HepG2 (cell line): ENCODE measurements around the gene TMEM174.

ENCODE experiments used
- CBX5 ChIP-seq: sonication (generic); formaldehyde crosslinking; IDR thresholded peaks from 2 replicates; pipeline ENCODE4 v1.4.0; 2020; ENCODE audit warnings: missing genetic modification reagents, borderline replicate concordance
- CEBPB ChIP-seq: IDR thresholded peaks from 2 replicates; pipeline ENCODE4 v1.6.1; 2011; ENCODE audit warnings: low read depth, low read length, improper control_type of control experiment, borderline replicate concordance
- FOSL2 ChIP-seq: sonication (generic); formaldehyde crosslinking; IDR thresholded peaks from 2 replicates; pipeline ENCODE4 v1.4.0; 2020; ENCODE audit warnings: missing genetic modification reagents
- HDAC6 ChIP-seq: fragments of 200-600 bp; sonication (generic); IDR thresholded peaks from 2 replicates; pipeline ENCODE4 v1.7.0; 2017; ENCODE audit warnings: mild to moderate bottlenecking, antibody characterized with exemption, low read length, low read depth
- NFE2L2 ChIP-seq: fragments of 150-350 bp; IDR thresholded peaks from 2 replicates; pipeline ENCODE4 v1.6.1; 2014; ENCODE audit warnings: low read length
- POLR2AphosphoS5 ChIP-seq: IDR thresholded peaks from 2 replicates; pipeline ENCODE4 v1.6.1; 2012; ENCODE audit warnings: low read depth, low read length
- SRF ChIP-seq: IDR thresholded peaks from 2 replicates; pipeline ENCODE4 v1.6.1; 2011; ENCODE audit warnings: mild to moderate bottlenecking, low read depth, low read length, moderate library complexity
- XRCC5 ChIP-seq: fragments of 200-400 bp; formaldehyde crosslinking; optimal IDR thresholded peaks from 2 replicates; pipeline ENCODE3; 2017; ENCODE audit warnings: mild to moderate bottlenecking, low read length
- ZNF180 ChIP-seq: sonication (generic); formaldehyde crosslinking; IDR thresholded peaks from 2 replicates; pipeline ENCODE4 v1.4.0; 2020; ENCODE audit warnings: low read depth, missing genetic modification reagents, borderline replicate concordance
- ZNF768 ChIP-seq: sonication (generic); formaldehyde crosslinking; IDR thresholded peaks from 2 replicates; pipeline ENCODE4 v1.4.0; 2020; ENCODE audit warnings: missing genetic modification reagents
- ZNF775 ChIP-seq: sonication (generic); formaldehyde crosslinking; IDR thresholded peaks from 2 replicates; pipeline ENCODE4 v1.4.0; 2020; ENCODE audit warnings: missing genetic modification reagents, mild to moderate bottlenecking, moderate library complexity, borderline replicate concordance
- ZNF781 ChIP-seq: sonication (generic); formaldehyde crosslinking; IDR thresholded peaks from 2 replicates; pipeline ENCODE4 v1.5.1; 2020; ENCODE audit warnings: borderline replicate concordance, mild to moderate bottlenecking, missing genetic modification reagents; ENCODE audit errors: not compliant biosample characterization
- TF ChIP-seq, protein P1 (sequence below): sonication (generic); formaldehyde crosslinking; IDR thresholded peaks from 2 replicates; pipeline ENCODE4 v1.9.0; 2021; ENCODE audit warnings: missing genetic modification reagents, borderline replicate concordance

DNA sequence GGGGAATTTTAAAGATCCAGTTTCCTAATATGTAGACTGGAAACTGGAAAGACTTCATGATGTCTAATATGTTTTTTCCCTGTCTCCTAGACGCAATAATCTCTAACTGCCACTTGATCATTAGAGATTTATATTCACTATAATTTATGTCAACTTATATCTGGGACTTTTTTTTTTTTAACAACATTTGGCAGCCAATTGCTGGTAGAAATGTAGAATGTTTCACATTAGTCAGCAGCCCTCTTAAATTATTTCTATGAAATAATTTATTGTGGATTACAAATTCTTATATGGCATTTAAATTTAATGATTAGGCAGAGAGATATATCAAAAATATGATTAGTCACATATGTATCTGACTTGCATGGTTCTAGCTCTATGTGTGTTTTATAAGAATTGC, 48.2 kb downstream of the TMEM174 start:
- TF ChIP-seq SRF (no peak), NFE2L2 (no peak), ZNF180 (CRISPR knock-in tag) (no peak), ZNF781 (no peak), HDAC6 (no peak), POLR2AphosphoS5 (no peak), XRCC5 (no peak), ZNF775 (CRISPR knock-in tag) (no peak), ZNF768 (no peak), FOSL2 (no peak), CEBPB (no peak), CBX5 (no peak)
- TF ChIP-seq, protein P1, sequence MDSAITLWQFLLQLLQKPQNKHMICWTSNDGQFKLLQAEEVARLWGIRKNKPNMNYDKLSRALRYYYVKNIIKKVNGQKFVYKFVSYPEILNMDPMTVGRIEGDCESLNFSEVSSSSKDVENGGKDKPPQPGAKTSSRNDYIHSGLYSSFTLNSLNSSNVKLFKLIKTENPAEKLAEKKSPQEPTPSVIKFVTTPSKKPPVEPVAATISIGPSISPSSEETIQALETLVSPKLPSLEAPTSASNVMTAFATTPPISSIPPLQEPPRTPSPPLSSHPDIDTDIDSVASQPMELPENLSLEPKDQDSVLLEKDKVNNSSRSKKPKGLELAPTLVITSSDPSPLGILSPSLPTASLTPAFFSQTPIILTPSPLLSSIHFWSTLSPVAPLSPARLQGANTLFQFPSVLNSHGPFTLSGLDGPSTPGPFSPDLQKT (CRISPR knock-in tag): no peak
